CD1c-positive myeloid dendritic cell (primary cell): Measurements from ENCODE around the gene TFG.
"Not testable (repeated sequence)": the region's sequence is repeated elsewhere in the genome, so short reads cannot be mapped to it uniquely, and the experiment has no call there.

ENCODE experiments used
- DNase-seq: peaks from one replicate; pipeline ENCODE4 v3.0.0-alpha.2; 2016; ENCODE audit errors: extremely low spot score

Gene TFG

DNA sequence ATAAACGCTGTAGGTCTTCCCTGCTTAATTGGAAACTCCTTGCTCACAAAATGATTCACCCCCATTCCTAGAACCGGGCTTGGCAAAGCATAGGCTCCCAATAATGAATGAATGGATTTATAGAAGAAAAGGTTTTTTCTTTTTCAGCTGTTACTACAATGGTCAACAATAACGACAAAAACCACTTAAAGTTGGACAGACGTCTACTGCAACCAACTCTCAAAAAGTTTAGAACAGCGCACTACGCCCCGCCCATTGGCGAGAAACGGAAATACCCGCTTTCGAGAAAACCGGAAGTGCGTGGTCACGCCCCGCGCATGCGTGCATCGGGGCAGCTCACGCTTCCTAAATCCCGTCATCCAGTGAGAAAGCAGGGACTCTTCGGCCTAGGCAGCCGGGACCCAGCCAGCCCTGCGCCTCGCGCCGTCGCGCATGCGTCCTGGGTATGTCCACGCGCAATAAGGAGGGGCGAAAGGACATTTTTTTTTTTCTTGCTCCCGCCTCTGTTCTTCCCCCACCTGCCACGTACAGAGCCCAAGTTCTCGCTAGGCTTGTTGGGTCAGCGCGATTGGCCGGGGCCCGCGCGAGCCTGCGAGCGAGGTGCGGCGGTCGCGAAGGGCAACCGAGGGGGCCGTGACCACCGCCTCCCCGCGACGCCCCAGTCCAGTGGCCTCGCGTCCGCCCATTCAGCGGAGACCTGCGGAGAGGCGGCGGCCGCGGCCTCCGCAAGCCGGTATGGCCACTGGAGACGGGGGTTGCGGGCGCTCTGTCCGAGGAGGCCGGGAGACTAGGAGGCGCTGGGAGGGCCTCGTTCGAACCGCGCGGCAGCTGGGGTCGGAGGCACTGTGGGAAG lies at the start of gene TFG:
TSS of gene TFG (plus strand) at position 506 of the 853 bp plus-strand sequence. CDS start 4,192 bp downstream, outside the sequence.
- peak; percentile 100 for DNase-seq

DNA sequence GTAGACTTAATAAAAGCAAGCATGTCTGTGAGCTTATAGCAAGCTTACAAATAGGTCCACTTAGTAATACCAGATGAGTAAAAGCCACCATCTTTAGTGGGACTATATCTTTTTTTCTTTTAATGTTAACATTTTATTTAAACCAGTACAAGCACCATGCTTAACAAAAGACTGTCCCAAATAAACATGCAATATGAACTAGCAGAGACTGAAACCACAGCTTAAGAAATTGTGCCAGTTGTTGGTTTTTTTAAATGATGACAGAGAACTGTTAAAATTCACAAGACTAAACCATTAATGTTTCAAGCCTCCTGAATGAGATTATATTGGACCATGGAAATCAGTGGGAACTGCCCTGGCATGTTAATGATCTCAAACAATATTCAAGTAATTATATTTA lies 48.0 kb upstream of the TFG start:
- not testable (repeated sequence) for DNase-seq

DNA sequence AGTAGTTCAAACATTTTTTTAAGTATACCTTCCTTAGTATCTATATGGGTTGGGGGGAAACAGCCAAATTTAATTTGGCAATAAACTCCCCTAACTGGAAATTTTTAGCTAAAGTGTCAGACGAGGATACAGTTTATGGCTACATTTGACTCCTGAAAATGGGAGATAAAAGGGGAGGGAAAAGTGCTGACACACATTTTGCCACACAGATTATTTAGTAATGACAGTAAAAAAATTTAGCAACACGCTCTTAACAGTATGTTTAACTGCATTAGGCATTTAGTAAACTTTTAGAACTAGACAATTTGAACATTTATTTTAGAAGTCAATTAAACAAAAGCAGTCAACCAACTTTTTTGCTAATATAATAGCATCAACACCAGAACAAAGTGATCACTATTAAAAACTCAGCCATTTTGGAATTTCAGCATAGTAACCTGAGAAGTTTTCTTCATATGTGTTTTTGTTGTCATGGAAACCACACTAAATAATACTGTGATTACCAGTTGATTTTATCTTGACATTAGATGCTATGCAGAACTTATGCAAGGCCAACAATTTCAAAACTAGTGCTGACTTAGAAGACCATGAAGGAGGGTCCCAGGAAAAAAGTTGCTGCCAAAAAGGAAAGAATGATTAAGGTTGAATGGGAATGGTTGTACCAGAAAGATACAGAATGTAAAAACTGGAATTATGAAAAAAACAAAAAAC lies 47.0 kb upstream of the TFG start:
- DNase-seq = no peak

DNA sequence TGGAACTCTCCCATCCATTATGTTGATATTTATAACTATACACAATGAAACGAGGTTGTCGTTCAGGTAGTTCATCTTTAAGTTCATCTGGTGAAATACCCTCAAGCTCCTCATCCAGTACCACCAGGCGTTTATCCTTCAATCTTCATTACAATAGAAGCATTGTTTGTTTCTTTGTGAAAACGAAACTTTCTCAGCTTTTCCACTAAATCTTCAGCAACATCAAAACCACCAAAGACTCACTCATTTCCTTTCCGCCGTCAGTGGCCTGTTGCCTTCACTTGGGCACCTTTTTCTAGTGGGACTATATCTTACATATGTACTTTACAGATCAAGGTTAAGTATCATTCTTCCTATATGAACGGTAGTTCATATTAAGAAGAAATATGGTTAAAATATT lies 44.1 kb upstream of the TFG start:
- no peak for DNase-seq

DNA sequence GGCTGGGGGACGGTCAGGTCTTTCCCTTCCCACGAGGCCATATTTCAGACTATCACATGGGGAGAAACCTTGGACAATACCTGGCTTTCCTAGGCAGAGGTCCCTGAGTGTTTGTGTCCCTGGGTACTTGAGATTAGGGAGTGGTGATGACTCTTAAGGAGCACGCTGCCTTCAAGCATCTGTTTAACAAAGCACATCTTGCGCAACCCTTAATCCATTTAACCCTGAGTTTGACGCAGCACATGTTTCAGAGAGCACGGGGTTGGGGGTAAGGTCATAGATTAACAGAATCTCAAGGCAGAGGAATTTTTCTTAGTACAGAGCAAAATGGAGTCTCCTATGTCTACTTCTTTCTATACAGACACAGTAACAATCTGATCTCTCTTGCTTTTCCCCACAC lies 42.6 kb upstream of the TFG start:
- not testable (repeated sequence) for DNase-seq

DNA sequence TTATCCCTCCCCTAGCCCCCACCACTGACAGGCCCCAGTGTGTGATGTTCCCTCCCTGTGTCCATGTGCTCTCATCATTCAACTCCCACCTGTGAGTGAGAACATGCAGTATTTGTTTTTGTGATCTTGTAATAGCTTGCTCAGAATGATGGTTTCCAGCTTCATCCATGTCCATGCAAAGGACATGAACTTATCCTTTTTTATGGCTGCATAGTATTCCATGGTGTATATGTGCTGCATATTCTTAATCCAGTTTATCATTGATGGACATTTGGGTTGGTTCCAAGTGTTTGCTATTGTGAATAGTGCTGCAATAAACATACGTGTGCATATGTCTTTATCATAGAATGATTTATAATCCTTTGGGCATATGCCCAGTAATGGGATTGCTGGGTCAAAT lies 42.0 kb upstream of the TFG start:
- DNase-seq = not testable (repeated sequence)

DNA sequence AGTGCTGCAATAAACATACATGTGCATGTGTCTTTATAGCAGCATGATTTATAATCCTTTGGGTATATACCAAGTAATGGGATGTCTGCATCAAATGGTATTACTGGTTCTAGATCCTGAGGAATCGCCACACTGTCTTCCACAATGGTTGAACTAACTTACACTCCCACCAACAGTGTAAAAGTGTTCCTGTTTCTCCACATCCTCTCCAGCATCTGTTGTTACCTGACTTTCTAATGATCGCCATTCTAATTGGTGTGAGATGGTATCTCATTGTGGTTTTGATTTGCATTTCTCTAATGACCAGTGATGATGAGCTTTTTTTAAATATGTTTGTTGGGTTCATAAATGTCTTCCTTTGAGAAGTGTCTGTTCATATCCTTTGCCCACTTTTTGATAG lies 38.3 kb upstream of the TFG start:
- not testable (repeated sequence) for DNase-seq

DNA sequence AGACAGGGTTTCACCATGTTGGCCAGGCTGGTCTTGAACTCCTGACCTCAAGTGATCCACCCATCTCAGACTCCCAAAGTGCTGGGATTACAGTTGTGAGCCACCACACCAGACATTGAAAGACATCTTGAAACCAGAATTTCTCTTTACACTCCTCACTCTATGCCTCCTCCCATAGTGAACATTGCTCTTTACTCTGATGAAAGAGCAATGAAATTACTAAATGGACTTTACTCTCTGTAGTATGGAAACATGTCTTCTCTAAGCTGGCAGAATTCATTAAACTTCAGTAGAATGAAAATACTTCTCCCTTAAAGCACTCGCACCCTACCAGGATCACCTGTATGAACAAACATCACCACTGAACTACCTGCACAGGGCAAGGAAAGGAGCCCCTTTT lies 27.8 kb upstream of the TFG start:
- DNase-seq = no peak

DNA sequence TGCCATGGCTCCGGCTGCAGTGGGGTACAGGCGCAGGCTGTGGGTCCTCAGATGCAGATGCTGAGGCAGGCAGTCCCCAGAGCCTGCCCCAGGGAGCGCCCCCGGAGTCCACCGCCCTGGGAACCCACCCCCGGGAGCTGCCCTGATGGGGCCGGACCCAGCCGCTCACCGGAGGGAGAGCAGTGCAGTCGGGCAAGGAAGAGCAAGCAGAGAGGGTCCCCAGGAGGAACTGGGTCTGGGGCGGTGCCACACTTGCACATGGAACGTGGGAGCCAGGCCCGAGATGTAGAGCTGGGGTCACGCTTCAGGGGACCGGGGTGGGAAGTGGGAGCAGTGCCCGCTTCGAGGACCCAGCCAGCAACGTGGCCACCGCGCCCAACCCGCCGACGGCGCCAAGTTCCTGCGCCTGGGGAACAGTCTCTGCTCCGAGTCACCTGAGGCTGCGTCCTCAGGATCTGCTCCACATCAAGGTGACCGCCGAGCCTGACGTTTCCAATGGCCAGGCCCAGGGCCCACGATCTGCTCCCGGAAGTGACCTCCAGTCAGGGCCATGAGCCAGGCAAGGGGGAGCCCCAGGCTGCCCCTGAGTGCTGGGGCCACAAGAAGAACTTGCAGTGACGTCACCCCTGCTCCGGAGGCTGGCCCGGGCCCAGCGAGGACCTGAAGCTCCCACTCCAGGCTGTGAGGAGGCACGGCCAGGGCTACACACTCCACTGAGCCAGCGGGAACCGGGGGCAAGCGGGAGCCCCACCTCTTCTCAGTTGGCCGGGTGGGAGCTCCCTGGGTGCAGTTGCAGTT lies 27.0 kb upstream of the TFG start:
- DNase-seq = no peak

DNA sequence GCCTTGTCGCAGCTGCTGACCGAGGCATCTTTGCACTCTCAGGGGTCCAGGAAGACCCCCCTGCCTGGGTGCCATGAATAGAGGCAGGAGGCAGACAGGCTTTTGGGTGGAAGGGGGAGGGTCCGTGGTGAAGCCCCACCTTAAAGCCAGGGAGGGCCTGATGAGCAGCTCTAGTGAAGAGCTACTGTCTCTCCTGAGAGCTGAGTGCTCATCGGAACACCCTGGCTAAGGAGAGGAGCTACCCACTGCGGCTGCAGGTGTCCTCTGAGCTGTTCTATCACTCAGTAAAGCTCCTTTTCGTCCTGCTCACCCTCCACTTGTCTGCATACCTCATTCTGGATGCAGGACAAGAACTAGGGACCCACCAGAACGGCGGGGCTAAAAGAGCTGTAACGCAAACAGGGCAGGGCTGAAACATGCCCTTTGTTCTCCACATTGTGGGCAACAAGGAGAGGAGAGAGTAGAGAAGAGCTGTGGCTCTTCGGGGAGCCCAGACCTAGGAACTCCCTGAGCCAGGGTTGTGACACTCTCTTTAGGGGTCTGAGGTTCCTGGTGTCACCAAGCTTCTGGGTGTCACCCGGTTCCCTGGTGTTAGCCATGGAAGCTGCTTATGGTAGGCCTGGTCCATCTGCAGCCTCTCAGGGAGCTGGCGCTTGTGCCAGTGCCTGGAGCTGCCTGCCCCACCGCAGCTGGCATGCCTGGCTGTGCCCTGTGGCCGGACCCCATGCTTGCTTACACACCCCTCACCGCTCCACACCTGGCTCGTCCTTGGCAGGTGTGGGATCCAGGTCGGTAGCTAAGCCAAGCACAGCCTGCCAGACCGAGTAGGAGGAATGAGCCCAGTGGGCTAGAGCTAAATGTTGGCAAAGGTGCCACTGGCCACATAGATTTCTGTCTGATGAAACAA lies 26.2 kb upstream of the TFG start:
- no peak for DNase-seq

DNA sequence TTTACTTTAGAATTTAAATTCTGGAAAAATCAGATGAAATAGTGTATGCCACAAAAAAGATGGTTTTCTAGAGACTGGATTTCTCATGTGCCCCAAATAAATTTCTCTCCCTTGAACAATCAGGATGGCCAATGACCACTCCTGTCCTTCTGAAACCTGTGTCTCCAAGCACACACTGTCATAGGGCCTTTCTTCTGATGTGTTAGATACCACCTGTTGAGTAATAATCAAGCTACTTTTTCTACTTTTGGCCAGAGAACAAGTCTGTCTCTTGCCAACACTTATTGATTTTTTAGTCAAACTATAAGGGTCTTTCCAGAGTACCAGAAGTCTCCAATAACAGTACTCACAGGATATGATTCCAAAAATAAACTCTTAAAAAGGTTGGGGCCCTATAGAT lies 16.1 kb upstream of the TFG start:
- no peak for DNase-seq

DNA sequence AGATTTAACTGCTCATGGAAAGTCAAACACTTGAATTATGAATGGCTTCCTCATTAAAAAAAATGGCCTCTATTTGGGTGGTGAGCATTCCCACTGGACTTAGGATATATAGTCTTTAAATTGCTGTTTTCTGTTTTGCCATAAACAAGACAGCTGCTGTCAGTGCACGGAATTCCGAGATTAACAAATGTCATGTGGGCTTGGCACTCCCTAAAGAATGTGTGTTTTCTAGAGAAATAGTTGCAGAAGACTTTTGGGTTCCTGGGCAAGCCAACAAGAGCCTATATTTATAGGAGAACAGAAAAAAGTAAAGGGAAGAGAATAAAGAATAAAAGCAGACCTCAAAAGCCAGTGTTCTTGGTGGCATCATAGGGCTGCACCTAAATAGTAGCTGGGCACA lies 13.6 kb upstream of the TFG start:
- DNase-seq = no peak

DNA sequence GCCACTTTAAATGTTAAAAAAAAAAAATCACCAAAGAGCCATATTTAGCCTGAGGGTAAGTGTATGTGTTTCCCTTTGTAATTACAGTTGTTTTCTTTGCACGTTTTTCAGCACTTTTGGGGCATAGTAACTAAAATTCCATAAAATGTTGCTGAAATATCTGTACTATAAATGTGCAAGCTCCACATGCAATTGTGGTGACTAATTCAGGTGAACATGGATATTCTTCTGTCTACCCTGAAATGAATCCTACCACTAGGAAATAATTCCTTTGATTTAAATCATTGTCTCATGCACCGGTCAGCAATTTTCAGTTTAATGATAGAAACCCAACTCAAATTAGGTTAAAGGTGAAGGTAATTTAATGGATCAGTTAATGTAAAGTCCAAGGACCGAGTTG lies 13.1 kb upstream of the TFG start:
- DNase-seq = no peak

DNA sequence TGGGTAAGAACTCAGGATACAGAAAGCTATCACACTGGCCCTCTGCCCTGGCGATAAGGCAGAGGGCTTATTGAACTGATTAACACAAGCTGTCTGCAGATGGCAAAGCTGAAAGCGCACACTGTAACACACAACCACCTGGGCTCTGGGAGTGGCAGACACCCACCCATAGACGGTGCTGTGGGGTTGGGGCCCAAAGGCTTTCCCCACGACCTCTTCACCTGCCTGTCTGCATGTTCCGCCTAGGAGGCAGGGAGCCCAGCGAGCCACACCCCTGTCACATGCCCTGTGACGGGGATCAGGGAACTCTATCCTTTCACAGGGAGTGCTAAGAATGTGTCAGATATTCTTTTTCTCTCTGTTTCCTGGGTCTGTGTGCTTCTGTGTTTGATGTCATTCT lies 12.1 kb upstream of the TFG start:
- no peak for DNase-seq

DNA sequence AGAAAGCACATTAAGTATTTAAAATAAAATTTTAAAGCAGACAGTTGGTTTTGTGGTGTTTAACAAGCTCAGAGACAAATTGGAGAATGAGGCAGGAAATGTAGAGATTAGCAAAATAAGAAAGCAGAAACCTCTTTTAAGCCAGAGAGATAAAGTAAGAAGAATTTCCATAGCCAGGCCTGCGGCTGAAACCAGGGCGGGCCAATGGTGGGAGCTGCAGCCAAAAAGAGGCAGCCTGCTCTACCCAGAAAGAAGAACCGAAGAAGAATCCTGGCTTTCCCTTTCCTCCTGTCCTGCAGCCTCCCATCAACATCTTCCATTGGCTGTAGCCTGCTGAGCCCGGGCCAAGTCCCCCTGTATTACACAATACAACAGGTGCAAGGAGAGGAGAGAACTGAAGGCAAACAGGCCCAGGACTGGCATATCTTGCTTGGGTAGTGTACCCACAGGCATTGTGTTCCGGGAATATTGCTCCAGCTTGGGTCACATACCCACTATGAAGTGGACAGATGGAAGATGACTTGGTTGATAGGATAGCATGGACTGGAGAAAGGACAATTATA lies 11.5 kb upstream of the TFG start:
- DNase-seq = no peak

DNA sequence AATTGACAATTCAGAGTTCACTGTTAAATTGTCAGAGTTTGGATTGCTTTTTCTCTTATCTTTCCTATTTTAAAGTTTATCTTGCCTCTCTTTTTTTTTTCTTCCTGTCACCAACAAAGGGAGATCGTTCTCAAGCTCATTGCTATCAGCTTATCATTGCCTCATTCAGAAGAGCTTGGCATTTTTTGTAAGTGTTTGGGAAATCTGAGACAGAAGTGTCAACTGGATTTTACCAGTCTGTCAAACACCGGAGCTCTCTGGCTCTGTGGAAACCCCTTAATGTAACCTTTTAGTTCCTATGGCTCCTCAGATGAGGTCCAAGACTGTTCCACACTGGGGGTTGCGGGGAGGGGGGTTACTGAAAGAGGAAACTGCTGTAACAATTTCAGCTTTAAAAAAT lies 10.6 kb upstream of the TFG start:
- DNase-seq = no peak

DNA sequence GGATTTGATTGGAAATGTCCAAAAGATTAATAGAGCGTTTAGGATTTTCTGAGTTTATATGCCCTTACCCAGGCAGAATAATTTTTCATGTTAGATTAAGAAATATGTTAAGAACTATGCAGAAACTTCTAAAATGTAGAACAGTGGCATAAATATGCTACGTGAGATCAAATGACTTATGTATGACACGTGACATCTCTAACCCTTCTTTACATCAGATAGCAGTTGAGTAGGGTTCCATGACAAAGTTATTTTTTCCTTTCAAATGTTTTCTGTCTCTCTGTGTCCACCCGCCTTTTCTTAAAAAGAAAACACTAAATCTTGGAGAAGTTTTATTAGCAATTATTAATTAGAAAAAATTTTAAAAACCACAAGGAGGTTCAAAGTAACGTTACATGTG lies 8.6 kb upstream of the TFG start:
- no peak for DNase-seq

DNA sequence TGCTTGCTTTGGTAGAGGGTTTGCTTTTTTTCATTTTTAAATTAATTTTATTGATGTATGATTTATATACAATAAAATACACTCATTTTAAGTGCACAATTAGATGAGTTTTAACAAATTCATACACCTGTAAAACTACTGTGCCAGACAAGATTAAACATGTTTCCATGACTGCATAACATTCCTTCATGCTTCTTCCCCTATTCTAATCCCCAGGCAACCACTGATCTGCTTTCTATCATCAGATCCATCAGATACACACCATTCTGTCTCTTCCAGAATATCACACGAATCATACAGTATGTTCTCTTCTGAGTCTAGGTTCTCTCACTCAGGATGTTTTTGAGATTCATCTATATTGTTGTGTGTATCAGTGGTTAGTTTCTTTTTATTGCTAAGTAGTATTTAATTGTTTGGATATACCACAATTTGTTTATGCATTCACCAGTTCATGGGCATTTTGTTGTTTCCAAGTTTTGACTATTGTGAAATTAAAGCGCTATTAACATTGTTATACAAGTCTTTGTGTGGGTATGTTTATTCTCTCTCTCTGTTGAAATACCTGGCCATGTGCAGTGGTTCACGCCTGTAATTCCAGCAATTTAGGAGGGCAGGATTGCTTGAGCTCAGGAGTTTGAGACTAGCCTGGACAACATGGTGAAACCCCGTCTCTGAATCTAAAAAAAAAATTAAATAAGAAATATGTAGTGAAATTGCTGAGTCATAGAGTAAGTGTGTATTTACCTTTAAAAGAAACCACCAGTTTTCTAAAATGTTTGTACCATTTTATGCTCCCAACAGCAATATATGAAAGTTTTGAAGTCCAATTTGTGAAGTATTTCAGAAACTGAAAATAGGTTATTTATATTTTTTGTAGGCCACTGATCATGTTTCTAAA lies 7.0 kb upstream of the TFG start:
- DNase-seq = no peak

DNA sequence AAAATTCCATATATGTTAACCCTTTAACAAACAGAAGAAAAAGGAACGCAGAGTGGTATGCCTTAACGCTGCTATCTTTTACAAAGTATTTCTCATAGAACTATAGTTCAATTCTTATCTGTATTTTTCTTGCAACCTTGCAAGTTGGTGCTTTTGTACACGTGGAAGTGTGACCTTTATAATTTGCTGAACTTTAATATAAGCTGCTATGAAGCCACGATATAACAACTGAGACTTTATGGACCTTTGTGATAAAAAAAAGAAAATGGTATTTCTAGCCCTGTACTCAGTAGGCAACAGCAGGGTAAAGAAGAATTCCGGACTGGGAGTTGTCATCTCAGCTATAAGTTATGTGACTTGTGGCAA lies 6.3 kb upstream of the TFG start:
- no peak for DNase-seq

DNA sequence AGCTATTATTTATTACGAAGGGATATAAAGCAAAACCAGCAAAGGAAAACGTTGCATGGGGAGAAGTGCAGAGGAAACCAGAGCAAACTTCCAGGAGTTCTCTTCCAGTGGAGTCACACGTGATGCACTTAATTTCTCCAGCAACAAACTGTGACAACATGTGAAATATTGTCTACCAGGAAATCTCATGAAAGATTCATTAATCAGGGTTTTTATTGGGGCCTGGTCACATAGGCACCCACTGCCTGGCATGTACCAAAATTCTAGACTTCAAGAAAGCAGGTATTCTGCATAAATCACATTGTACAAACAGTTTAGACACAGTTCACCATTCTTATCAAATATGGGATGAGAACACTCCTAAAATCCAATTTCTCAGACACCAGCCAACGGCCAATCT lies 5.4 kb upstream of the TFG start:
- no peak for DNase-seq
